PC-9 (cell line): ENCODE data around the gene TSPAN18. TPM values are rescaled to one million over a fixed set of nuclear protein-coding genes. Genes with fewer than 3 reads are reported as not detected.

Experiments
- BruUV-seq: library from RNA; stranded (reverse); fragments of 400-500 nt; replicated peaks from 2 replicates; lab custom pipeline; 2021; lab: Mats Ljungman, UMichigan
- CTCF ChIA-PET: fragments of 300-600 bp; sonication (Branson Sonifier 250); formaldehyde crosslinking; loops from one replicate; lab custom pipeline; 2022; ENCODE audit warnings: antibody characterized with exemption; lab: Charles Lee
- POLR2A ChIA-PET: fragments of 300-600 bp; sonication (Branson Sonifier 250); formaldehyde crosslinking; loops from one replicate; lab custom pipeline; 2022; ENCODE audit warnings: antibody characterized with exemption; ENCODE audit not compliant: unreplicated experiment; lab: Charles Lee
- DNase-seq, 2 experiments: peaks; one replicate each; pipeline versions ENCODE4 v3.0.0 to v3.0.0-alpha.2; 2015 to 2022; ENCODE audit warnings: mixed read lengths in 1 of 2
- H2AFZ ChIP-seq: fragments of 200-600 bp; sonication (generic); 2 replicates; pipeline ENCODE4 v1.8.1; 2017; ENCODE audit warnings: antibody characterized with exemption
- H3F3A ChIP-seq: fragments of 200-600 bp; sonication (generic); 2 replicates; pipeline ENCODE4 v1.8.1; 2017; ENCODE audit warnings: antibody characterized with exemption, mild to moderate bottlenecking, low read depth; ENCODE audit not compliant: insufficient read depth
- H3K27ac ChIP-seq: fragments of 200-600 bp; sonication (generic); 2 replicates; pipeline ENCODE4 v1.6.1; 2016; ENCODE audit warnings: mixed run types
- H3K27me3 ChIP-seq: fragments of 200-600 bp; sonication (generic); 2 replicates; pipeline ENCODE4 v1.6.1; 2016; ENCODE audit warnings: low read depth, mixed run types; ENCODE audit not compliant: insufficient read depth
- H3K36me3 ChIP-seq: fragments of 200-600 bp; sonication (generic); 2 replicates; pipeline ENCODE4 v1.6.1; 2016; ENCODE audit warnings: low read depth, mixed run types
- H3K4me1 ChIP-seq: fragments of 200-600 bp; sonication (generic); replicated peaks from 2 replicates; pipeline ENCODE4 v1.6.1; 2016; ENCODE audit warnings: mixed run types; ENCODE audit not compliant: insufficient read depth
- H3K4me2 ChIP-seq: fragments of 200-600 bp; sonication (generic); 2 replicates; pipeline ENCODE4 v1.6.1; 2017; ENCODE audit warnings: mixed run types
- H3K4me3 ChIP-seq: fragments of 200-600 bp; sonication (generic); 2 replicates; pipeline ENCODE4 v1.6.1; 2016; ENCODE audit warnings: mixed run types
- H3K79me2 ChIP-seq: fragments of 200-600 bp; sonication (generic); 2 replicates; pipeline ENCODE4 v1.6.1; 2017; ENCODE audit warnings: low read depth, mixed run types
- H3K9me2 ChIP-seq: fragments of 200-600 bp; sonication (generic); 2 replicates; pipeline ENCODE4 v1.8.1; 2017; ENCODE audit warnings: mild to moderate bottlenecking; ENCODE audit not compliant: insufficient read depth
- H3K9me3 ChIP-seq: fragments of 200-600 bp; sonication (generic); 2 replicates; pipeline ENCODE4 v1.8.1; 2016; ENCODE audit warnings: low read depth; ENCODE audit not compliant: insufficient read depth
- H4K20me1 ChIP-seq: fragments of 200-600 bp; sonication (generic); 2 replicates; pipeline ENCODE4 v1.8.1; 2017; ENCODE audit not compliant: insufficient read depth
- EZH2 ChIP-seq: fragments of 200-600 bp; sonication (generic); IDR thresholded peaks from 2 replicates; pipeline ENCODE4 v1.8.0; 2017; ENCODE audit warnings: antibody characterized with exemption, low read depth
- intact Hi-C: fragments of 100-400 bp; cut with micrococcal nuclease; formaldehyde crosslinking; loops from one replicate; pipeline ENCODE4 v1.10.0; 2022; ENCODE audit not compliant: unreplicated experiment
- total RNA-seq: library from RNA; stranded (reverse); gene quantifications from 2 replicates; pipeline ENCODE4 v1.2.3, GENCODE V29; 2021
- TF ChIP-seq, protein P1 (sequence below): fragments of 200-600 bp; sonication (generic); conservative IDR thresholded peaks from 2 replicates; pipeline ENCODE4 v1.6.1; 2017; ENCODE audit warnings: mixed run types, antibody characterized with exemption, mild to moderate bottlenecking, moderate library complexity

Gene TSPAN18
- total RNA-seq, 1 experiment from 2014 or later = not detected

DNA sequence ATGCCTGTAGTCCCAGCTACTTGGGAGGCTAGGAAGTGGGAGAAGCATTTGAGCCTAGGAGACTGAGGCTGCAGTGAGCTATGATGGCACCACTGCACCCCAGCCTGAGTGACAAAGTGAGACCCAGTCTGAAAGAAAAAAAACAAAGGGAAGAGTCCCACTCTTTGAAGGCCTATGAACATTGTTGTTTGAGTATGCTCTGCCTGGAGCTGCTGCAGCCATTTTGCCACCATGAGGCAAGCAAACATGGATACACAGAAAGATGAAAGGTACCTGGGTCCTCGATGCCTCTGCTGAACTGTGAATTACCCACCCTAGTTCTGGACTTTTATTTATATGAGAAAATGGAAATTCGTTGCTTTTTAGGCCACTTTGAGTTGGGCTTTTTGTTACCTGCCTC lies 19.7 kb upstream of the TSPAN18 start:
- ChIA-PET POLR2A (no interaction called here), CTCF (no interaction called here)
- no peak overlapping the region for H3K4me2 ChIP-seq
- no peak overlapping the region for H3K4me3 ChIP-seq
- no peaks in the 10 kb centered on the region for H4K20me1 ChIP-seq
- no peaks in the 10 kb centered on the region for H3K79me2 ChIP-seq
- no peak overlapping the region for H2AFZ ChIP-seq
- DNase-seq = no peak
- intact Hi-C loops = no loop called here
- BruUV-seq = no TSS peak
- peaks cover 5% of the 10 kb centered on the region; the same call in 1 of the 2 replicates for H3K4me1 ChIP-seq
- H3K9me3 ChIP-seq = no peaks in the 10 kb centered on the region
- H3F3A ChIP-seq = 0 out of 2 replicates have a peak, but pooled peaks cover 7% of the 10 kb centered on the region
- no peaks in the 10 kb centered on the region for H3K9me2 ChIP-seq
- no peak overlapping the region for H3K27ac ChIP-seq
- no peaks in the 10 kb centered on the region for H3K36me3 ChIP-seq
- H3K27me3 ChIP-seq = no peaks in the 10 kb centered on the region
- TF ChIP-seq, protein P1, sequence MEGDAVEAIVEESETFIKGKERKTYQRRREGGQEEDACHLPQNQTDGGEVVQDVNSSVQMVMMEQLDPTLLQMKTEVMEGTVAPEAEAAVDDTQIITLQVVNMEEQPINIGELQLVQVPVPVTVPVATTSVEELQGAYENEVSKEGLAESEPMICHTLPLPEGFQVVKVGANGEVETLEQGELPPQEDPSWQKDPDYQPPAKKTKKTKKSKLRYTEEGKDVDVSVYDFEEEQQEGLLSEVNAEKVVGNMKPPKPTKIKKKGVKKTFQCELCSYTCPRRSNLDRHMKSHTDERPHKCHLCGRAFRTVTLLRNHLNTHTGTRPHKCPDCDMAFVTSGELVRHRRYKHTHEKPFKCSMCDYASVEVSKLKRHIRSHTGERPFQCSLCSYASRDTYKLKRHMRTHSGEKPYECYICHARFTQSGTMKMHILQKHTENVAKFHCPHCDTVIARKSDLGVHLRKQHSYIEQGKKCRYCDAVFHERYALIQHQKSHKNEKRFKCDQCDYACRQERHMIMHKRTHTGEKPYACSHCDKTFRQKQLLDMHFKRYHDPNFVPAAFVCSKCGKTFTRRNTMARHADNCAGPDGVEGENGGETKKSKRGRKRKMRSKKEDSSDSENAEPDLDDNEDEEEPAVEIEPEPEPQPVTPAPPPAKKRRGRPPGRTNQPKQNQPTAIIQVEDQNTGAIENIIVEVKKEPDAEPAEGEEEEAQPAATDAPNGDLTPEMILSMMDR = no peak
- TF ChIP-seq EZH2 = no peak

DNA sequence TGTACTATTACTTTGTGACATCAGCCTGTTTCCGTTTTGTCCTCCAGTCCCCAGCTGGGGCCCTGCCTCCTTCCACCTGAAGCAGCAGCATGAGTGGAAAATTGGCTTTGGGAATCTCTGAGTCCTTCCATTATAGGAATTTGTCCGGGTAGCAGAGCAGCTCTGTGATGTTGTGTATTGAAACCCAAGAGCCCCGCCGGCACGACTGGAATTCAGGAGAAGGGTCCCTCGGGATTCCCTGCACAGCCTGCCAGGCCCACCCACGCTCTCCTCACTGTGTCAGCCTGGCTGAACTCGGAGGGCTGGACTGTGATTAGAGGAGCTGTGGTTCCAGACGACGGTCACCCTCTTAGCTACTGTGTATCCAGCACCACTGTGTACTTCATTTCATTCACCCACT lies 18.8 kb upstream of the TSPAN18 start:
- no peaks in the 10 kb centered on the region for H3K79me2 ChIP-seq
- no peak for DNase-seq
- no peak overlapping the region for H3K4me2 ChIP-seq
- H3K9me2 ChIP-seq = no peaks in the 10 kb centered on the region
- TF ChIP-seq, protein P1 = no peak
- no peak for TF ChIP-seq EZH2
- no peak overlapping the region for H3K27ac ChIP-seq
- intact Hi-C loops = no loop called here
- no peaks in the 10 kb centered on the region for H3K9me3 ChIP-seq
- H4K20me1 ChIP-seq = no peaks in the 10 kb centered on the region
- 0 out of 2 replicates have a peak, but pooled peaks cover 7% of the 10 kb centered on the region for H3F3A ChIP-seq
- H3K36me3 ChIP-seq = no peaks in the 10 kb centered on the region
- peaks cover 5% of the 10 kb centered on the region; the same call in 1 of the 2 replicates for H3K4me1 ChIP-seq
- H3K27me3 ChIP-seq = no peaks in the 10 kb centered on the region
- no peak overlapping the region for H2AFZ ChIP-seq
- ChIA-PET POLR2A (no interaction called here), CTCF (no interaction called here)
- H3K4me3 ChIP-seq = no peak overlapping the region
- BruUV-seq = no TSS peak

GRCh38 chr11:44708523-44709280 lies 18.1 kb upstream of the TSPAN18 start:
- BruUV-seq = no TSS peak
- DNase-seq = no peak
- H3K27ac ChIP-seq = no peak overlapping the region
- peak overlapping the region; percentile 3; the same call in 1 of the 2 replicates for H3K4me2 ChIP-seq
- no peaks in the 10 kb centered on the region for H3K79me2 ChIP-seq
- H3F3A ChIP-seq = 0 out of 2 replicates have a peak, but pooled peaks cover 7% of the 10 kb centered on the region
- peaks cover 5% of the 10 kb centered on the region; the same call in 1 of the 2 replicates for H3K4me1 ChIP-seq
- H3K9me3 ChIP-seq = no peaks in the 10 kb centered on the region
- intact Hi-C loops = no loop called here
- no peaks in the 10 kb centered on the region for H3K36me3 ChIP-seq
- H3K9me2 ChIP-seq = no peaks in the 10 kb centered on the region
- ChIA-PET CTCF (no interaction called here), POLR2A (no interaction called here)
- H2AFZ ChIP-seq = no peak overlapping the region
- H3K4me3 ChIP-seq = no peak overlapping the region
- H3K27me3 ChIP-seq = no peaks in the 10 kb centered on the region
- TF ChIP-seq, protein P1 = no peak
- TF ChIP-seq EZH2 = no peak
- no peaks in the 10 kb centered on the region for H4K20me1 ChIP-seq
